Skeletal muscle tissue (tissue), 4 donors: ENCODE data around the gene FOXL3. TPM values are rescaled to one million over a fixed set of nuclear protein-coding genes. Genes with fewer than 3 reads are reported as not detected.
"Not testable (repeated sequence)": the region's sequence is repeated elsewhere in the genome, so short reads cannot be mapped to it uniquely, and the experiment has no call there.

ENCODE experiments used
- H3K27ac ChIP-seq: one replicate; pipeline ENCODE4 v1.7.0; 2013; ENCODE audit warnings: mild to moderate bottlenecking, low read depth, low read length, inconsistent platforms
- H3K27me3 ChIP-seq, 3 donors: one replicate each; pipeline ENCODE4 v1.7.0; 2013; ENCODE audit warnings: low read length in 3 of 3; ENCODE audit not compliant: control insufficient read depth in 3 of 3, insufficient read depth in 3 of 3
- H3K36me3 ChIP-seq, 3 donors: one replicate each; pipeline ENCODE4 v1.7.0; 2013; ENCODE audit warnings: low read length in 3 of 3; ENCODE audit not compliant: control insufficient read depth in 3 of 3, insufficient read depth in 3 of 3
- H3K4me1 ChIP-seq, 3 donors: one replicate each; pipeline ENCODE4 v1.7.0; 2013; ENCODE audit warnings: low read length in 3 of 3, mild to moderate bottlenecking in 3 of 3; ENCODE audit not compliant: control insufficient read depth in 3 of 3, insufficient read depth in 3 of 3
- H3K4me3 ChIP-seq, 3 donors: one replicate each; pipeline ENCODE4 v1.7.0; 2013; ENCODE audit warnings: low read length in 3 of 3
- H3K9ac ChIP-seq, 3 donors: one replicate each; pipeline ENCODE4 v1.7.0; 2013; ENCODE audit warnings: low read length in 3 of 3, mild to moderate bottlenecking in 3 of 3, moderate library complexity in 2 of 3, low read depth in 1 of 3
- H3K9me3 ChIP-seq, 3 donors: one replicate each; pipeline ENCODE4 v1.7.0; 2013; ENCODE audit warnings: low read length in 3 of 3; ENCODE audit not compliant: control insufficient read depth in 3 of 3
- total RNA-seq: library from RNA; depleted of rRNA; stranded (reverse); fragments of >200 nt; gene quantifications from one replicate; pipeline ENCODE4 v1.2.3, GENCODE V29; 2014
- donor health status: Osteomylitis.

FOXL3 gene
- total RNA-seq, 1 donor from 2014 or later: not detected

- H3K9ac ChIP-seq: no peak overlapping the region
- H3K4me3 ChIP-seq: no peak overlapping the region
- no peaks in the 10 kb centered on the region for H3K4me1 ChIP-seq
- peaks cover 53 to 69% (median 66%) of the 10 kb centered on the region in 3 donors for H3K27me3 ChIP-seq
- no peaks in the 10 kb centered on the region for H3K9me3 ChIP-seq
- no peaks in the 10 kb centered on the region for H3K36me3 ChIP-seq
- no peak overlapping the region for H3K27ac ChIP-seq
These were observed 4.6 kb downstream of the FOXL3 start for GRCh38 chr7:294440-295154.

- no peaks in the 10 kb centered on the region for H3K9me3 ChIP-seq
- no peak overlapping the region for H3K4me3 ChIP-seq
- no peak overlapping the region for H3K9ac ChIP-seq
- H3K4me1 ChIP-seq: no peaks in the 10 kb centered on the region
- no peaks in the 10 kb centered on the region for H3K36me3 ChIP-seq
- H3K27me3 ChIP-seq: peaks cover 46 to 61% (median 58%) of the 10 kb centered on the region in 3 donors
- H3K27ac ChIP-seq: no peak overlapping the region
These were observed 5.5 kb downstream of the FOXL3 start for GRCh38 chr7:295155-296154.

- Histone ChIP-seq H3K27ac (no peak overlapping the region), H3K9ac (no peak overlapping the region), H3K9me3 (no peaks in the 10 kb centered on the region), H3K4me3 (no peak overlapping the region), H3K36me3 (no peaks in the 10 kb centered on the region), H3K4me1 (no peaks in the 10 kb centered on the region), H3K27me3 (peaks cover 45 to 59% (median 49%) of the 10 kb centered on the region in 3 donors)
These were observed 6.5 kb downstream of the FOXL3 start for GRCh38 chr7:296373-296945.

GRCh38 chr7:297141-297540 lies 7.2 kb downstream of the FOXL3 start:
- not testable (repeated sequence) for H3K9me3 ChIP-seq, H3K9ac ChIP-seq, H3K27ac ChIP-seq, H3K36me3 ChIP-seq, H3K4me3 ChIP-seq, H3K4me1 ChIP-seq
- H3K27me3 ChIP-seq: peaks cover 38 to 53% (median 43%) of the 10 kb centered on the region in 3 donors

- peaks cover 32 to 46% (median 37%) of the 10 kb centered on the region in 3 donors for H3K27me3 ChIP-seq
- no peaks in the 10 kb centered on the region for H3K4me1 ChIP-seq
- H3K9ac ChIP-seq: no peak overlapping the region
- H3K36me3 ChIP-seq: no peaks in the 10 kb centered on the region
- H3K27ac ChIP-seq: no peak overlapping the region
- H3K4me3 ChIP-seq: no peak overlapping the region
- no peaks in the 10 kb centered on the region for H3K9me3 ChIP-seq
These were observed 7.8 kb downstream of the FOXL3 start for GRCh38 chr7:297611-298374.

GRCh38 chr7:298375-298702 lies 8.4 kb downstream of the FOXL3 start:
- Histone ChIP-seq H3K27me3 (peaks cover 26 to 42% (median 35%) of the 10 kb centered on the region in 3 donors), H3K9me3 (no peaks in the 10 kb centered on the region), H3K9ac (no peak overlapping the region), H3K27ac (no peak overlapping the region), H3K4me1 (no peaks in the 10 kb centered on the region), H3K36me3 (no peaks in the 10 kb centered on the region), H3K4me3 (no peak overlapping the region)

- no peak overlapping the region for H3K9ac ChIP-seq
- peaks cover 22 to 41% (median 37%) of the 10 kb centered on the region in 3 donors for H3K27me3 ChIP-seq
- no peaks in the 10 kb centered on the region for H3K36me3 ChIP-seq
These were observed 8.8 kb downstream of the FOXL3 start for GRCh38 chr7:298743-299142.

GRCh38 chr7:299169-299568 lies 9.2 kb downstream of the FOXL3 start:
- Histone ChIP-seq H3K27ac (no peak overlapping the region), H3K4me1 (no peaks in the 10 kb centered on the region), H3K4me3 (no peak overlapping the region), H3K27me3 (peaks cover 18 to 36% (median 32%) of the 10 kb centered on the region in 3 donors), H3K36me3 (no peaks in the 10 kb centered on the region), H3K9me3 (no peaks in the 10 kb centered on the region), H3K9ac (no peak overlapping the region)

More at GRCh38 chr7:298743-299142, 8.8 kb downstream of the FOXL3 start:
- Histone ChIP-seq H3K27ac (no peak overlapping the region), H3K9me3 (no peaks in the 10 kb centered on the region), H3K4me3 (no peak overlapping the region), H3K4me1 (no peaks in the 10 kb centered on the region)

- no peak overlapping the region for H3K4me3 ChIP-seq
- no peak overlapping the region for H3K27ac ChIP-seq
- no peak overlapping the region for H3K9ac ChIP-seq
- peaks cover 0 to 2% (median 0%) of the 10 kb centered on the region in 3 donors for H3K9me3 ChIP-seq
- peaks cover 17 to 33% (median 31%) of the 10 kb centered on the region in 3 donors for H3K27me3 ChIP-seq
- no peaks in the 10 kb centered on the region for H3K4me1 ChIP-seq
- no peaks in the 10 kb centered on the region for H3K36me3 ChIP-seq
These were observed 9.7 kb downstream of the FOXL3 start for GRCh38 chr7:299628-300027.
